Measurements from ENCODE around the gene DLX5. TPM values are rescaled to one million over a fixed set of nuclear protein-coding genes. Genes with fewer than 3 reads are reported as not detected.

Gene DLX5
- total and polyA plus RNA-seq, 2 donors (not counting 1 experiment from before 2014, with no cell fraction given), result not detected

DNA sequence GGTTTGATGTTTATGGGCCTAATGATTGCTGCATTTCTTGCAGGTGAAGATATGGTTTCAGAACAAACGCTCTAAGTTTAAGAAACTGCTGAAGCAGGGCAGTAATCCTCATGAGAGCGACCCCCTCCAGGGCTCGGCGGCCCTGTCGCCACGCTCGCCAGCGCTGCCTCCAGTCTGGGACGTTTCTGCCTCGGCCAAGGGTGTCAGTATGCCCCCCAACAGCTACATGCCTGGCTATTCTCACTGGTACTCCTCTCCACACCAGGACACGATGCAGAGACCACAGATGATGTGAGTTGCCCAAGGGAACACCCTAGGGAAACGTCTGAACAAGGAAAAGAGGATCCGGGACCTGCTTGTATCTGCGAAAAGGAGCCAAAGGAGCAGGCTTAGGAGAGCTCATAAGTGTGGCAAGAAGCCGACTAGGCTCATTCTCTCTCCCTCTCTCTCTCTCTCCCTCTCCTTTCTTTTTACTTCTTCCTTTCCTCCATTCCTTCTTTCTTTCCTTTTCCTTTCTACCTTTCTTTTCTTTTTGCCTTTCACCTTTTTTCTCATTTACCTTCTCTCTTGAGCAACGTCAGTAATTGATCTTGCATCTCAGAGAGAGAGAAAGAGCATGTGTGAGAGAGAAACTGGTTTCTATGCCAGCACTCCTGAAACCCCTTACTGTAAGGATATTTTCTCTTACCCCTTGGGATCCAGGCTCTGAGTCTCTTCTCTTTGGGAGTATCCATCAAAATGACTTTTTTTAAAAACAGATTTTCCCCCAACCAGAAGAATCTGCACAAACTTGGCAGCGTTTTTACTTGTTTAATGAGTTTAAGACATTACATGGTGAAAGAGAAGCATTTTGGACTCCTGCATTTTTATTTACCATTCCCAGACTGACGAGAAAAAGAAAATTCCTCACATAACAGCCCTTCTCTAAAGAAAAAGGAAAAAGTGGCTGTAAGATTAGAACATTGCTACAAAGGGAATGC, 14.6 kb downstream of the DLX5 start:
- DNase-seq (no peak), ATAC-seq (ENCODE audit: low read depth) (no peak)
- no peaks in the 10 kb centered on the region for H3K9me3 Mint-ChIP-seq (ENCODE audit: insufficient read depth)
- H3K27ac ChIP-seq (ENCODE audit: low read length in 2 of 2), result no peak overlapping the region
- H3K4me1 ChIP-seq (ENCODE audit: control insufficient read depth in 2 of 2, insufficient read depth in 2 of 2, low read length in 2 of 2), result peaks cover 12 to 15% of the 10 kb centered on the region in 2 donors
- peaks cover 78% of the 10 kb centered on the region for H3K27me3 Mint-ChIP-seq
- H2AFZ ChIP-seq (ENCODE audit: insufficient read depth, low read depth, low read length, poor library complexity, severe bottlenecking), result no peak overlapping the region
- no peak overlapping the region for H3K4me3 ChIP-seq (ENCODE audit: control extremely low read depth in 1 of 5, extremely low read depth in 1 of 5, insufficient read depth in 1 of 5, low read depth in 2 of 5, low read length in 4 of 5)
- TF ChIP-seq CTCF (IDR thresholded peaks at IDR 0.05) (no peak), EZH2 (IDR thresholded peaks at IDR 0.05; ENCODE audit: borderline replicate concordance, insufficient read depth, low read depth, low read length, poor library complexity, severe bottlenecking) (no peak)
- no peak overlapping the region for H3K9ac ChIP-seq (ENCODE audit: low read length)
- 6% methylated on average over 15 of the region's 18 CpGs for WGBS (ENCODE audit: insufficient coverage)
- H3K4me3 Mint-ChIP-seq, result no peak overlapping the region
- peaks cover 11% of the 10 kb centered on the region for H3K4me1 Mint-ChIP-seq
- no peaks in the 10 kb centered on the region for H3K79me2 ChIP-seq (ENCODE audit: control insufficient read depth, insufficient read depth, low read length)
- intact Hi-C loops (cut with micrococcal nuclease), result no loop called here
- peaks cover 0 to 74% (median 62%) of the 10 kb centered on the region in 4 experiments for H3K27me3 ChIP-seq (replicated peaks in 1 of 4; ENCODE audit: control extremely low read depth in 1 of 4, control insufficient read depth in 3 of 4, insufficient read depth in 4 of 4, low read length in 3 of 4)
- H4K20me1 ChIP-seq (ENCODE audit: control insufficient read depth, insufficient read depth, low read length, poor library complexity, severe bottlenecking), result no peaks in the 10 kb centered on the region
- no peaks in the 10 kb centered on the region for H3K36me3 ChIP-seq (replicated peaks in 1 of 2; ENCODE audit: control extremely low read depth in 1 of 2, control insufficient read depth in 1 of 2, extremely low read depth in 1 of 2, insufficient read depth in 2 of 2, low read length in 1 of 2)
- ChIA-PET POLR2A (no interaction called here), CTCF (no interaction called here)
- H3K27ac Mint-ChIP-seq, result no peak overlapping the region
- H3K9me3 ChIP-seq (ENCODE audit: control extremely low read depth in 1 of 3, control insufficient read depth in 2 of 3, insufficient read depth in 1 of 3, low read length in 2 of 3), result peaks cover 0 to 14% (median 0%) of the 10 kb centered on the region in 3 donors
- H3K4me2 ChIP-seq (replicated peaks; ENCODE audit: low read depth, low read length, poor library complexity, severe bottlenecking), result no peak overlapping the region
